Hepatocyte (in vitro differentiated cells): ENCODE results near the gene EDA.

ENCODE experiments used
- EZH2 ChIP-seq: fragments of 200-600 bp; sonication (generic); IDR thresholded peaks from 2 replicates; pipeline ENCODE4 v1.6.1; 2016; ENCODE audit warnings: antibody characterized with exemption, mild to moderate bottlenecking, borderline replicate concordance
- EZH2phosphoT487 ChIP-seq: fragments of 200-600 bp; sonication (generic); IDR thresholded peaks from one replicate; pipeline ENCODE4 v1.6.1; 2018; ENCODE audit warnings: antibody characterized with exemption, mild to moderate bottlenecking, low read depth, moderate library complexity; ENCODE audit not compliant: unreplicated experiment, severe bottlenecking
- TF ChIP-seq, protein P1 (sequence below): fragments of 200-600 bp; sonication (generic); IDR thresholded peaks from 2 replicates; pipeline ENCODE4 v1.5.1; 2016; ENCODE audit warnings: antibody characterized with exemption, mild to moderate bottlenecking; ENCODE audit not compliant: poor library complexity

DNA sequence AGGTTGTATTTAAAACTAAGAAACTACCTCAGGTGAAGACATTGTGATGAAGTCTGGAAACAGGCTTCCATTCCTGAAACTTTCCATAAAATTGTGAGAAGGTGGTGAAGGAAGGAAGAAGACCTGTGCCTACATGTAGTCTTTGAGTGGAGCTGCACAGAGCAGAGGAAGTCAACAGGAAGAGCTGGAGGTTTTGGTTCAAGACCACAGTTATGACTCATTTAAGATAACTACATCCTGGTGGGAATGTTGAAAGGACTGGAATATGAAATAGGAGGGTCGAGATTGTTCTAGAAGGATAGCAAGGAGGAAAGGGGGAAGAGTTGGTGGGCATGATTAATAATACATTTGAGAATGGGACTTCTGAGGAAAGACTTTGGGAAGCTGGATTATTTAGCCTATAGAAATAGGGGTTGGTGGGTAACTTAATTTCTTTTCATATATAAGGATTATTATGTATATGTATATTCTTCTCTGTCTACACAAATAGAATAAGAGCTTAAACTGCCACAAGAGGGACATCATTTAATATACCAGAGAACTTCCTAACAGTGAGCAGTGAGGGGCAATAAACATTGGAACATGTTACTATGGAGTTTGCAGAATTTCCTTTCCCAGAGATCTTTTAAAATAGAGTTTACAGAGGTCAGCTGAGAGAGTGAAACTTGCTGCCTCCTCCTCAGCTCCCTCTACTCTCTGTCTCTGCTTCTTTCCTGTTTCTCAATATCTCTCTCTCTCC, 410.4 kb downstream of the EDA start:
- TF ChIP-seq, protein P1, sequence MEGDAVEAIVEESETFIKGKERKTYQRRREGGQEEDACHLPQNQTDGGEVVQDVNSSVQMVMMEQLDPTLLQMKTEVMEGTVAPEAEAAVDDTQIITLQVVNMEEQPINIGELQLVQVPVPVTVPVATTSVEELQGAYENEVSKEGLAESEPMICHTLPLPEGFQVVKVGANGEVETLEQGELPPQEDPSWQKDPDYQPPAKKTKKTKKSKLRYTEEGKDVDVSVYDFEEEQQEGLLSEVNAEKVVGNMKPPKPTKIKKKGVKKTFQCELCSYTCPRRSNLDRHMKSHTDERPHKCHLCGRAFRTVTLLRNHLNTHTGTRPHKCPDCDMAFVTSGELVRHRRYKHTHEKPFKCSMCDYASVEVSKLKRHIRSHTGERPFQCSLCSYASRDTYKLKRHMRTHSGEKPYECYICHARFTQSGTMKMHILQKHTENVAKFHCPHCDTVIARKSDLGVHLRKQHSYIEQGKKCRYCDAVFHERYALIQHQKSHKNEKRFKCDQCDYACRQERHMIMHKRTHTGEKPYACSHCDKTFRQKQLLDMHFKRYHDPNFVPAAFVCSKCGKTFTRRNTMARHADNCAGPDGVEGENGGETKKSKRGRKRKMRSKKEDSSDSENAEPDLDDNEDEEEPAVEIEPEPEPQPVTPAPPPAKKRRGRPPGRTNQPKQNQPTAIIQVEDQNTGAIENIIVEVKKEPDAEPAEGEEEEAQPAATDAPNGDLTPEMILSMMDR, result no peak
- TF ChIP-seq EZH2 (no peak), EZH2phosphoT487 (no peak)
